GM12878 (cell line): ENCODE measurements around the gene NTRK3. TPM values are rescaled to one million over a fixed set of nuclear protein-coding genes. Genes with fewer than 3 reads are reported as not detected.

Source experiments
- ATAC-seq: fragments of 200-7000 bp; cut with Tn5 transposase; 3 replicates; pipeline ENCODE4 v1.9.1; 2020; ENCODE audit warnings: mild to moderate bottlenecking, moderate library complexity
- BruUV-seq: library from RNA; stranded (reverse); fragments of 400-500 nt; replicated peaks from 2 replicates; lab custom pipeline; 2021; lab: Mats Ljungman, UMichigan
- CTCF ChIA-PET: fragments of 300-600 bp; sonication (Branson Sonifier 250); formaldehyde crosslinking; extraction: SDS; loops from one replicate; lab custom pipeline; 2021; ENCODE audit warnings: inconsistent platforms; lab: Yijun Ruan, JAX
- POLR2A ChIA-PET: fragments of 350-600 bp; formaldehyde crosslinking; extraction: SDS; loops from one replicate; lab custom pipeline; 2021; ENCODE audit warnings: inconsistent platforms; lab: Charles Lee
- RAD21 ChIA-PET: fragments of 300-600 bp; sonication (Branson Sonifier 250); formaldehyde crosslinking; loops from one replicate; lab custom pipeline; 2023; ENCODE audit warnings: antibody characterized with exemption; ENCODE audit not compliant: unreplicated experiment; lab: Charles Lee
- SMC1A ChIA-PET: fragments of 300-600 bp; sonication (Branson Sonifier 250); formaldehyde crosslinking; loops from one replicate; lab custom pipeline; 2023; ENCODE audit not compliant: unreplicated experiment, uncharacterized antibody; lab: Charles Lee
- DNase-seq: peaks from one replicate; pipeline ENCODE4 v3.0.0-alpha.2; 2011; ENCODE audit warnings: low read depth, low spot score
- FAIRE-seq: peaks from 3 replicates; lab custom pipeline; 2011; peaks lifted over from hg19 to GRCh38; lab: Jason Lieb, UNC
- H2AFZ ChIP-seq: 2 replicates; pipeline ENCODE4 v1.6.0; 2011; ENCODE audit warnings: low read depth, low read length, control low read depth; ENCODE audit not compliant: control insufficient read depth
- H3K27ac ChIP-seq: 2 replicates; pipeline ENCODE4 v1.5.1; 2011; ENCODE audit warnings: control low read depth; ENCODE audit not compliant: control insufficient read depth, insufficient read depth
- H3K27me3 ChIP-seq, 2 experiments: replicated peaks in 1 of 2; 2 replicates each; pipeline versions ENCODE4 v1.6.0 to v1.6.1; 2011; ENCODE audit warnings: low read length in 1 of 2; ENCODE audit not compliant: control insufficient read depth in 2 of 2, insufficient read depth in 2 of 2
- H3K36me3 ChIP-seq, 2 experiments: 2 replicates each; pipeline ENCODE4 v1.5.1; 2011; ENCODE audit warnings: low read length in 1 of 2; ENCODE audit not compliant: control insufficient read depth in 2 of 2, insufficient read depth in 2 of 2
- H3K4me1 ChIP-seq: 2 replicates; pipeline ENCODE4 v1.6.1; 2011; ENCODE audit warnings: mild to moderate bottlenecking, low read length, moderate library complexity, mixed read lengths; ENCODE audit not compliant: control insufficient read depth, insufficient read depth
- H3K4me2 ChIP-seq: 2 replicates; pipeline ENCODE4 v1.6.0; 2011; ENCODE audit warnings: control low read depth; ENCODE audit not compliant: control insufficient read depth, insufficient read depth
- H3K4me3 ChIP-seq: fragments of 200-600 bp; sonication (generic); 2 replicates; pipeline ENCODE4 v1.5.1; 2016
- H3K79me2 ChIP-seq: 2 replicates; pipeline ENCODE4 v1.6.0; 2011; ENCODE audit warnings: low read length; ENCODE audit not compliant: control insufficient read depth, insufficient read depth
- H3K9ac ChIP-seq: 2 replicates; pipeline ENCODE4 v1.8.0; 2011; ENCODE audit warnings: low read length, control low read depth, mixed read lengths; ENCODE audit not compliant: control insufficient read depth, insufficient read depth
- H3K9me3 ChIP-seq: replicated peaks from 3 replicates; pipeline ENCODE4 v1.5.1; 2011; ENCODE audit warnings: mild to moderate bottlenecking, low read length; ENCODE audit not compliant: control insufficient read depth, insufficient read depth
- H4K20me1 ChIP-seq: 2 replicates; pipeline ENCODE4 v1.6.0; 2011; ENCODE audit not compliant: control insufficient read depth, insufficient read depth
- BMI1 ChIP-seq: fragments of 450-650 bp; IDR thresholded peaks from 2 replicates; pipeline ENCODE4 v1.6.1; 2016; ENCODE audit warnings: mild to moderate bottlenecking, moderate library complexity, borderline replicate concordance
- CBX5 ChIP-seq: sonication (generic); IDR thresholded peaks from 2 replicates; pipeline ENCODE4 v1.6.1; 2016; ENCODE audit warnings: low read depth, moderate library complexity, mild to moderate bottlenecking, inconsistent platforms
- EP300 ChIP-seq, 2 experiments: fragments of 150-350 bp in 1 of 2; IDR thresholded peaks; 2 replicates each; pipeline ENCODE4 v1.6.1; 2011 to 2012; ENCODE audit warnings: low read depth in 2 of 2, low read length in 2 of 2, borderline replicate concordance in 1 of 2, improper control_type of control experiment in 1 of 2, inconsistent platforms in 1 of 2; ENCODE audit not compliant: control insufficient read depth in 1 of 2
- GABPA ChIP-seq: IDR thresholded peaks from 2 replicates; pipeline ENCODE4 v1.6.1; 2014; ENCODE audit warnings: antibody characterized with exemption, low read depth, mild to moderate bottlenecking, inconsistent platforms
- KAT2A ChIP-seq: conservative IDR thresholded peaks from 2 replicates; pipeline ENCODE4 v1.6.1; 2011; ENCODE audit warnings: low read depth, low read length; ENCODE audit not compliant: control insufficient read depth
- LARP7 ChIP-seq: fragments of 450-650 bp; IDR thresholded peaks from 2 replicates; pipeline ENCODE4 v1.6.1; 2017; ENCODE audit warnings: mild to moderate bottlenecking
- MYB ChIP-seq: fragments of 150-350 bp; IDR thresholded peaks from 2 replicates; pipeline ENCODE4 v1.6.1; 2014; ENCODE audit warnings: mild to moderate bottlenecking, low read depth, low read length, borderline replicate concordance
- NFYB ChIP-seq: IDR thresholded peaks from 2 replicates; pipeline ENCODE4 v1.6.1; 2011; ENCODE audit warnings: low read depth, mild to moderate bottlenecking, low read length, improper control_type of control experiment, moderate library complexity; ENCODE audit not compliant: insufficient read depth
- RAD51 ChIP-seq: fragments of 450-650 bp; IDR thresholded peaks from 2 replicates; pipeline ENCODE4 v1.6.1; 2016; ENCODE audit warnings: moderate library complexity, mild to moderate bottlenecking, inconsistent platforms
- RBBP5 ChIP-seq: fragments of 200-600 bp; sonication (generic); conservative IDR thresholded peaks from 2 replicates; pipeline ENCODE4 v1.6.1; 2016
- SIN3A ChIP-seq: IDR thresholded peaks from 2 replicates; pipeline ENCODE4 v1.6.1; 2012; ENCODE audit warnings: low read depth, low read length, improper control_type of control experiment
- SUPT20H ChIP-seq: IDR thresholded peaks from 2 replicates; pipeline ENCODE4 v1.6.1; 2011; ENCODE audit warnings: low read depth, mild to moderate bottlenecking, low read length, moderate library complexity, borderline replicate concordance; ENCODE audit not compliant: control insufficient read depth
- SUZ12 ChIP-seq: fragments of 200-600 bp; sonication (generic); IDR thresholded peaks from one replicate; pipeline ENCODE4 v1.6.1; 2018; ENCODE audit warnings: antibody characterized with exemption, mild to moderate bottlenecking; ENCODE audit not compliant: unreplicated experiment
- TCF7 ChIP-seq: IDR thresholded peaks from 2 replicates; pipeline ENCODE4 v1.6.1; 2014; ENCODE audit warnings: antibody characterized with exemption, borderline replicate concordance
- WGBS: methylation state at CpG from one replicate; pipeline ENCODE4 v1.1.6; 2016; ENCODE audit warnings: low lambda C conversion rate; ENCODE audit not compliant: insufficient replicate concordance, insufficient coverage; ENCODE audit errors: missing lambda C conversion rate; 5-methylcytosine and 5-hydroxymethylcytosine counted together
- in situ Hi-C: fragments of 300-500 bp; cut with MboI; formaldehyde crosslinking; loops from 9 replicates; pipeline ENCODE4 v1.14.3; 2018; ENCODE audit warnings: mixed read lengths
- intact Hi-C: fragments of 100-400 bp; cut with micrococcal nuclease; formaldehyde crosslinking; loops from one replicate; pipeline ENCODE4 v1.14.2; 2022; ENCODE audit not compliant: unreplicated experiment
- polyA plus RNA-seq, 11 experiments: library from polyadenylated mRNA; depleted of rRNA in 4 of 11; unstranded in 6 of 11; stranded (reverse) in 5 of 11; fragments of >200 nt; fragmentation: Nextera tagmentation in 4 of 11; fragmentation: Illumina TruSeq in 1 of 11; extraction: Ambion mirVana in 4 of 11; extraction: Trizol in 1 of 11; gene quantifications; 1 replicate in 1 of 11; 2 replicates in 10 of 11; pipeline versions ENCODE4 v1.2.1 to v1.2.3, GENCODE V29; 2011 to 2016; ENCODE audit warnings: inconsistent platforms in 2 of 11, missing spikeins in 2 of 11, low read depth in 1 of 11
- total RNA-seq, 4 experiments: library from RNA; depleted of rRNA in 3 of 4; stranded (reverse); fragments of >200 nt in 3 of 4; fragmentation: Illumina TruSeq in 1 of 4; extraction: Trizol in 1 of 4; gene quantifications; 2 replicates each; pipeline versions ENCODE4 v1.2.1 to v1.2.3, GENCODE V29; 2013 to 2021
- TF ChIP-seq, protein P1 (sequence below): fragments of 450-650 bp; formaldehyde crosslinking; IDR thresholded peaks from 2 replicates; pipeline ENCODE4 v1.4.0; 2020; ENCODE audit warnings: mild to moderate bottlenecking, moderate library complexity
- TF ChIP-seq, protein P2 (sequence below): IDR thresholded peaks from 2 replicates; pipeline ENCODE4 v1.6.1; 2011; ENCODE audit warnings: borderline replicate concordance, low read depth, mild to moderate bottlenecking, moderate library complexity, mixed read lengths, low read length; ENCODE audit not compliant: insufficient read depth; ENCODE audit errors: extremely low read length
- TF ChIP-seq, protein P3 (sequence below): fragments of 450-650 bp; IDR thresholded peaks from 2 replicates; pipeline ENCODE4 v1.6.1; 2016; ENCODE audit warnings: mild to moderate bottlenecking

Gene NTRK3
- total and polyA plus RNA-seq, 10 of the 15 experiments (the other 5 are each of a cell fraction or from before 2014, with no cell fraction given): not detected

DNA sequence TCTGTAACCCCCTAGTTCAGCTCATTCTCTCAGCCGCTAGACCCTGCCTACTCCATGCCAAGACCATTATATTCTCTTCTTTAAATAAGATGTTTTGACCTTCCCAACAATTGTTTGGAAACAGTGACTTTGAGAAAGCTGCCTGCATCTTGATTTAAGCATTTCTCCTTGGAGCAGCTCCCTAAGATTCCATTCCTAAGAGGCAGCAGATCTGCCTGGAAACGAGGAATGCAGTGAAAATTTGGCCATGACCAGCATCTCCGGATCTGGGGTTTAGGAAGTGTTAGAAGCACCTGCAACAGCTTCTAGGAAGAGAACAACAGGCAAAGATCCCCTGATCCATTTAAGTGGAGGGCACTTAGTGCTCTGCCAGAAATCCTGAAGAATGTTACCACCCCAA is 235.7 kb downstream of the NTRK3 start (continued):
- TF ChIP-seq, protein P1, sequence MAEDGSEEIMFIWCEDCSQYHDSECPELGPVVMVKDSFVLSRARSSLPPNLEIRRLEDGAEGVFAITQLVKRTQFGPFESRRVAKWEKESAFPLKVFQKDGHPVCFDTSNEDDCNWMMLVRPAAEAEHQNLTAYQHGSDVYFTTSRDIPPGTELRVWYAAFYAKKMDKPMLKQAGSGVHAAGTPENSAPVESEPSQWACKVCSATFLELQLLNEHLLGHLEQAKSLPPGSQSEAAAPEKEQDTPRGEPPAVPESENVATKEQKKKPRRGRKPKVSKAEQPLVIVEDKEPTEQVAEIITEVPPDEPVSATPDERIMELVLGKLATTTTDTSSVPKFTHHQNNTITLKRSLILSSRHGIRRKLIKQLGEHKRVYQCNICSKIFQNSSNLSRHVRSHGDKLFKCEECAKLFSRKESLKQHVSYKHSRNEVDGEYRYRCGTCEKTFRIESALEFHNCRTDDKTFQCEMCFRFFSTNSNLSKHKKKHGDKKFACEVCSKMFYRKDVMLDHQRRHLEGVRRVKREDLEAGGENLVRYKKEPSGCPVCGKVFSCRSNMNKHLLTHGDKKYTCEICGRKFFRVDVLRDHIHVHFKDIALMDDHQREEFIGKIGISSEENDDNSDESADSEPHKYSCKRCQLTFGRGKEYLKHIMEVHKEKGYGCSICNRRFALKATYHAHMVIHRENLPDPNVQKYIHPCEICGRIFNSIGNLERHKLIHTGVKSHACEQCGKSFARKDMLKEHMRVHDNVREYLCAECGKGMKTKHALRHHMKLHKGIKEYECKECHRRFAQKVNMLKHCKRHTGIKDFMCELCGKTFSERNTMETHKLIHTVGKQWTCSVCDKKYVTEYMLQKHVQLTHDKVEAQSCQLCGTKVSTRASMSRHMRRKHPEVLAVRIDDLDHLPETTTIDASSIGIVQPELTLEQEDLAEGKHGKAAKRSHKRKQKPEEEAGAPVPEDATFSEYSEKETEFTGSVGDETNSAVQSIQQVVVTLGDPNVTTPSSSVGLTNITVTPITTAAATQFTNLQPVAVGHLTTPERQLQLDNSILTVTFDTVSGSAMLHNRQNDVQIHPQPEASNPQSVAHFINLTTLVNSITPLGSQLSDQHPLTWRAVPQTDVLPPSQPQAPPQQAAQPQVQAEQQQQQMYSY (CRISPR knock-in tag): no peak
- TF ChIP-seq KAT2A: no peak
- no peak for TF ChIP-seq SUPT20H

DNA sequence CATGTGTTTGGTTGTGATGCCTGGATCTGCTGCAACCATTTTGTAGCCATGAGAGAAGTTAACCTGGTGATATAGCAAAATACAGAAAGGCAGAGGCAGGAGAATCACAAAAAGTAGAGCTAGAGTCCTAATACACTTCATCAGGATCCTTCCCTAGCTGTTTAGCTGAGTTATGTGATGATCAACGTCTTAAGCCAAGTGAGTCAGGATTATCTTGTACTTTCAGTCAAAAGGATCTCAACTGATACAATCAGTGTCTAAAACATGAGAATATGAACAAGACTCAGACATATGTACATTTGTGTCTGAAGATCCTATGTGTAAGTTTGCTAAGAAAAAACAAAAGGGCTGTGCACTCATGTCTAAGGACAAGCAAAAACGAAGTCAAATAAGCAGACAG is 236.9 kb downstream of the NTRK3 start:
- POLR2A ChIA-PET: no interaction called here
- FAIRE-seq: no peak
- TF ChIP-seq, protein P2, sequence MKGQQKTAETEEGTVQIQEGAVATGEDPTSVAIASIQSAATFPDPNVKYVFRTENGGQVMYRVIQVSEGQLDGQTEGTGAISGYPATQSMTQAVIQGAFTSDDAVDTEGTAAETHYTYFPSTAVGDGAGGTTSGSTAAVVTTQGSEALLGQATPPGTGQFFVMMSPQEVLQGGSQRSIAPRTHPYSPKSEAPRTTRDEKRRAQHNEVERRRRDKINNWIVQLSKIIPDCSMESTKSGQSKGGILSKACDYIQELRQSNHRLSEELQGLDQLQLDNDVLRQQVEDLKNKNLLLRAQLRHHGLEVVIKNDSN: no peak
- no peak for TF ChIP-seq NFYB
- TF ChIP-seq SUZ12: no peak
- TF ChIP-seq, protein P3, sequence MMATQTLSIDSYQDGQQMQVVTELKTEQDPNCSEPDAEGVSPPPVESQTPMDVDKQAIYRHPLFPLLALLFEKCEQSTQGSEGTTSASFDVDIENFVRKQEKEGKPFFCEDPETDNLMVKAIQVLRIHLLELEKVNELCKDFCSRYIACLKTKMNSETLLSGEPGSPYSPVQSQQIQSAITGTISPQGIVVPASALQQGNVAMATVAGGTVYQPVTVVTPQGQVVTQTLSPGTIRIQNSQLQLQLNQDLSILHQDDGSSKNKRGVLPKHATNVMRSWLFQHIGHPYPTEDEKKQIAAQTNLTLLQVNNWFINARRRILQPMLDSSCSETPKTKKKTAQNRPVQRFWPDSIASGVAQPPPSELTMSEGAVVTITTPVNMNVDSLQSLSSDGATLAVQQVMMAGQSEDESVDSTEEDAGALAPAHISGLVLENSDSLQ: no peak
- no peak for TF ChIP-seq SIN3A
- TF ChIP-seq MYB: no peak
- no peak for TF ChIP-seq BMI1
- no peak for TF ChIP-seq LARP7
- no peak for TF ChIP-seq RBBP5
- no peak for TF ChIP-seq RAD51
- no peak for TF ChIP-seq EP300 (IDR thresholded peaks at IDR 0.05; ENCODE audit: borderline replicate concordance in 1 of 2, control insufficient read depth in 1 of 2, low read depth in 2 of 2, low read length in 2 of 2)
- TF ChIP-seq GABPA: no peak
- no peak for TF ChIP-seq CBX5
- no peak for TF ChIP-seq TCF7

More for the DNA sequence above, 236.9 kb downstream of the NTRK3 start:
- in situ Hi-C loops (no loop called here), intact Hi-C loops (no loop called here)
- H2AFZ ChIP-seq: no peak overlapping the region
- 6% methylated on average over 2 of the region's 2 CpGs for WGBS
- no peaks in the 10 kb centered on the region for H3K9me3 ChIP-seq
- no peak overlapping the region for H3K9ac ChIP-seq
- H3K4me3 ChIP-seq: no peak overlapping the region
- ChIA-PET CTCF (no interaction called here), RAD21 (no interaction called here), SMC1A (no interaction called here)
- H3K79me2 ChIP-seq: no peaks in the 10 kb centered on the region
- no peaks in the 10 kb centered on the region for H3K36me3 ChIP-seq
- H3K4me2 ChIP-seq: no peak overlapping the region
- DNase-seq: no peak
- H3K27ac ChIP-seq: no peak overlapping the region
- no peak for ATAC-seq
- no peaks in the 10 kb centered on the region for H4K20me1 ChIP-seq
- no TSS peak for BruUV-seq
- no peaks in the 10 kb centered on the region for H3K4me1 ChIP-seq
- no peaks in the 10 kb centered on the region; a peak in 1 of 4 replicates for H3K27me3 ChIP-seq
